GM12878 (cell line): ENCODE results near the gene PRKCI. TPM values are rescaled to one million over a fixed set of nuclear protein-coding genes. Genes with fewer than 3 reads are reported as not detected.

Experiments
- ATAC-seq: fragments of 200-7000 bp; cut with Tn5 transposase; 3 replicates; pipeline ENCODE4 v1.9.1; 2020; ENCODE audit warnings: mild to moderate bottlenecking, moderate library complexity
- BruUV-seq: library from RNA; stranded (reverse); fragments of 400-500 nt; replicated peaks from 2 replicates; lab custom pipeline; 2021; lab: Mats Ljungman, UMichigan
- CTCF ChIA-PET: fragments of 300-600 bp; sonication (Branson Sonifier 250); formaldehyde crosslinking; extraction: SDS; loops from one replicate; lab custom pipeline; 2021; ENCODE audit warnings: inconsistent platforms; lab: Yijun Ruan, JAX
- POLR2A ChIA-PET: fragments of 350-600 bp; formaldehyde crosslinking; extraction: SDS; loops from one replicate; lab custom pipeline; 2021; ENCODE audit warnings: inconsistent platforms; lab: Charles Lee
- RAD21 ChIA-PET: fragments of 300-600 bp; sonication (Branson Sonifier 250); formaldehyde crosslinking; loops from one replicate; lab custom pipeline; 2023; ENCODE audit warnings: antibody characterized with exemption; ENCODE audit not compliant: unreplicated experiment; lab: Charles Lee
- SMC1A ChIA-PET: fragments of 300-600 bp; sonication (Branson Sonifier 250); formaldehyde crosslinking; loops from one replicate; lab custom pipeline; 2023; ENCODE audit not compliant: unreplicated experiment, uncharacterized antibody; lab: Charles Lee
- DNase-seq: peaks from one replicate; pipeline ENCODE4 v3.0.0-alpha.2; 2011; ENCODE audit warnings: low read depth, low spot score
- FAIRE-seq: peaks from 3 replicates; lab custom pipeline; 2011; peaks lifted over from hg19 to GRCh38; lab: Jason Lieb, UNC
- H2AFZ ChIP-seq: 2 replicates; pipeline ENCODE4 v1.6.0; 2011; ENCODE audit warnings: low read depth, low read length, control low read depth; ENCODE audit not compliant: control insufficient read depth
- H3K27ac ChIP-seq: 2 replicates; pipeline ENCODE4 v1.5.1; 2011; ENCODE audit warnings: control low read depth; ENCODE audit not compliant: control insufficient read depth, insufficient read depth
- H3K27me3 ChIP-seq, 2 experiments: replicated peaks in 1 of 2; 2 replicates each; pipeline versions ENCODE4 v1.6.0 to v1.6.1; 2011; ENCODE audit warnings: low read length in 1 of 2; ENCODE audit not compliant: control insufficient read depth in 2 of 2, insufficient read depth in 2 of 2
- H3K36me3 ChIP-seq, 2 experiments: 2 replicates each; pipeline ENCODE4 v1.5.1; 2011; ENCODE audit warnings: low read length in 1 of 2; ENCODE audit not compliant: control insufficient read depth in 2 of 2, insufficient read depth in 2 of 2
- H3K4me1 ChIP-seq: 2 replicates; pipeline ENCODE4 v1.6.1; 2011; ENCODE audit warnings: mild to moderate bottlenecking, low read length, moderate library complexity, mixed read lengths; ENCODE audit not compliant: control insufficient read depth, insufficient read depth
- H3K4me2 ChIP-seq: 2 replicates; pipeline ENCODE4 v1.6.0; 2011; ENCODE audit warnings: control low read depth; ENCODE audit not compliant: control insufficient read depth, insufficient read depth
- H3K4me3 ChIP-seq: fragments of 200-600 bp; sonication (generic); 2 replicates; pipeline ENCODE4 v1.5.1; 2016
- H3K79me2 ChIP-seq: 2 replicates; pipeline ENCODE4 v1.6.0; 2011; ENCODE audit warnings: low read length; ENCODE audit not compliant: control insufficient read depth, insufficient read depth
- H3K9ac ChIP-seq: 2 replicates; pipeline ENCODE4 v1.8.0; 2011; ENCODE audit warnings: low read length, control low read depth, mixed read lengths; ENCODE audit not compliant: control insufficient read depth, insufficient read depth
- H3K9me3 ChIP-seq: replicated peaks from 3 replicates; pipeline ENCODE4 v1.5.1; 2011; ENCODE audit warnings: mild to moderate bottlenecking, low read length; ENCODE audit not compliant: control insufficient read depth, insufficient read depth
- H4K20me1 ChIP-seq: 2 replicates; pipeline ENCODE4 v1.6.0; 2011; ENCODE audit not compliant: control insufficient read depth, insufficient read depth
- CBX5 ChIP-seq: sonication (generic); IDR thresholded peaks from 2 replicates; pipeline ENCODE4 v1.6.1; 2016; ENCODE audit warnings: low read depth, moderate library complexity, mild to moderate bottlenecking, inconsistent platforms
- HSF1 ChIP-seq: fragments of 150-350 bp; IDR thresholded peaks from 2 replicates; pipeline ENCODE4 v1.6.1; 2014; ENCODE audit warnings: mild to moderate bottlenecking, low read depth, low read length
- IKZF1 ChIP-seq: fragments of 450-650 bp; conservative IDR thresholded peaks from 2 replicates; pipeline ENCODE4 v1.6.1; 2017; ENCODE audit warnings: antibody characterized with exemption, mild to moderate bottlenecking
- IKZF2 ChIP-seq, 2 experiments: fragments of 450-650 bp; IDR thresholded peaks; 2 replicates each; pipeline ENCODE4 v1.6.1; 2017; ENCODE audit warnings: mild to moderate bottlenecking in 2 of 2, moderate library complexity in 2 of 2
- POLR2AphosphoS2 ChIP-seq: IDR thresholded peaks from 2 replicates; pipeline ENCODE4 v1.6.1; 2011; ENCODE audit warnings: low read depth, mild to moderate bottlenecking, low read length, improper control_type of control experiment, moderate library complexity
- SMC3 ChIP-seq: IDR thresholded peaks from 2 replicates; pipeline ENCODE4 v1.6.1; 2011; ENCODE audit warnings: low read length, improper control_type of control experiment, borderline replicate concordance
- TCF7 ChIP-seq: IDR thresholded peaks from 2 replicates; pipeline ENCODE4 v1.6.1; 2014; ENCODE audit warnings: antibody characterized with exemption, borderline replicate concordance
- ZBTB4 ChIP-seq: fragments of 450-650 bp; formaldehyde crosslinking; IDR thresholded peaks from 2 replicates; pipeline ENCODE4 v1.4.0; 2022; ENCODE audit warnings: mild to moderate bottlenecking, moderate library complexity
- ZNF687 ChIP-seq: fragments of 450-650 bp; IDR thresholded peaks from 2 replicates; pipeline ENCODE4 v1.6.1; 2017; ENCODE audit warnings: mild to moderate bottlenecking, moderate library complexity
- ZZZ3 ChIP-seq: IDR thresholded peaks from 2 replicates; pipeline ENCODE4 v1.6.1; 2011; ENCODE audit warnings: low read depth; ENCODE audit not compliant: control insufficient read depth, insufficient read length
- WGBS: methylation state at CpG from one replicate; pipeline ENCODE4 v1.1.6; 2016; ENCODE audit warnings: low lambda C conversion rate; ENCODE audit not compliant: insufficient replicate concordance, insufficient coverage; ENCODE audit errors: missing lambda C conversion rate; 5-methylcytosine and 5-hydroxymethylcytosine counted together
- in situ Hi-C: fragments of 300-500 bp; cut with MboI; formaldehyde crosslinking; loops from 9 replicates; pipeline ENCODE4 v1.14.3; 2018; ENCODE audit warnings: mixed read lengths
- intact Hi-C: fragments of 100-400 bp; cut with micrococcal nuclease; formaldehyde crosslinking; loops from one replicate; pipeline ENCODE4 v1.14.2; 2022; ENCODE audit not compliant: unreplicated experiment
- polyA plus RNA-seq, 11 experiments: library from polyadenylated mRNA; depleted of rRNA in 4 of 11; unstranded in 6 of 11; stranded (reverse) in 5 of 11; fragments of >200 nt; fragmentation: Nextera tagmentation in 4 of 11; fragmentation: Illumina TruSeq in 1 of 11; extraction: Ambion mirVana in 4 of 11; extraction: Trizol in 1 of 11; gene quantifications; 1 replicate in 1 of 11; 2 replicates in 10 of 11; pipeline versions ENCODE4 v1.2.1 to v1.2.3, GENCODE V29; 2011 to 2016; ENCODE audit warnings: inconsistent platforms in 2 of 11, missing spikeins in 2 of 11, low read depth in 1 of 11
- total RNA-seq, 4 experiments: library from RNA; depleted of rRNA in 3 of 4; stranded (reverse); fragments of >200 nt in 3 of 4; fragmentation: Illumina TruSeq in 1 of 4; extraction: Trizol in 1 of 4; gene quantifications; 2 replicates each; pipeline versions ENCODE4 v1.2.1 to v1.2.3, GENCODE V29; 2013 to 2021

PRKCI gene
- total and polyA plus RNA-seq, 10 of the 15 experiments (the other 5 are each of a cell fraction or from before 2014, with no cell fraction given) = 3.5 to 15.4 (median 11.8) TPM

- TF ChIP-seq CBX5 (no peak), HSF1 (no peak), ZBTB4 (CRISPR knock-in tag) (no peak), ZNF687 (no peak), ZZZ3 (no peak), IKZF1 (no peak), SMC3 (no peak), TCF7 (no peak), POLR2AphosphoS2 (no peak), IKZF2 (IDR thresholded peaks at IDR 0.05) (no peak)
- DNase-seq = no peak
- Histone ChIP-seq H3K9ac (no peak overlapping the region), H3K4me1 (no peaks in the 10 kb centered on the region), H3K27ac (no peak overlapping the region), H3K36me3 (no peaks in the 10 kb centered on the region), H3K4me3 (no peak overlapping the region), H2AFZ (no peak overlapping the region), H4K20me1 (no peaks in the 10 kb centered on the region), H3K79me2 (no peaks in the 10 kb centered on the region), H3K4me2 (no peak overlapping the region), H3K9me3 (no peaks in the 10 kb centered on the region), H3K27me3 (no peaks in the 10 kb centered on the region)
- ChIA-PET RAD21 (no interaction called here), POLR2A (interaction anchor here (0.7 kb wide), 1 partner anchor 73 kb away, joined by 6 read pairs; no protein-coding TSS in a partner anchor), SMC1A (interaction anchor here (0.7 to 2.0 kb wide), 4 partner anchors 13 to 90 kb away, joined by 3 to 9 read pairs (median 4); no protein-coding TSS in a partner anchor), CTCF (no interaction called here)
- ATAC-seq = no peak
- no TSS peak for BruUV-seq
- FAIRE-seq = no peak
- intact Hi-C loops = no loop called here
- in situ Hi-C loops = no loop called here
- 70% methylated on average over 7 of the region's 7 CpGs for WGBS
Observed at GRCh38 chr3:170320461-170321121, 98.4 kb downstream of the PRKCI start.
